Caco-2 (cell line): ENCODE results near the gene KSR2. TPM values are rescaled to one million over a fixed set of nuclear protein-coding genes. Genes with fewer than 3 reads are reported as not detected.

Source experiments
- BruUV-seq: library from RNA; stranded (reverse); fragments of 400-500 nt; replicated peaks from 2 replicates; lab custom pipeline; 2021; lab: Mats Ljungman, UMichigan
- CTCF ChIA-PET: fragments of 300-600 bp; sonication (Branson Sonifier 250); formaldehyde crosslinking; loops from one replicate; lab custom pipeline; 2022; ENCODE audit warnings: antibody characterized with exemption; lab: Charles Lee
- POLR2A ChIA-PET: fragments of 300-600 bp; sonication (Branson Sonifier 250); formaldehyde crosslinking; loops from one replicate; lab custom pipeline; 2022; ENCODE audit warnings: antibody characterized with exemption; lab: Charles Lee
- DNase-seq, 2 experiments: peaks; one replicate each; pipeline versions ENCODE4 v3.0.0 to v3.0.0-alpha.2; 2020 to 2022
- H3K27me3 ChIP-seq: replicated peaks from 2 replicates; pipeline ENCODE4 v1.6.0; 2011; ENCODE audit warnings: low read length; ENCODE audit not compliant: control insufficient read depth, insufficient read depth
- H3K36me3 ChIP-seq: 2 replicates; pipeline ENCODE4 v1.5.1; 2011; ENCODE audit warnings: low read length; ENCODE audit not compliant: control insufficient read depth, insufficient read depth
- H3K4me1 ChIP-seq: fragments of 250-450 bp; sonication (Bioruptor Pico); 2 replicates; pipeline ENCODE4 v1.5.1; 2020; ENCODE audit warnings: mild to moderate bottlenecking
- H3K4me3 ChIP-seq: 2 replicates; pipeline ENCODE4 v1.5.1; 2011; ENCODE audit warnings: low read depth, mild to moderate bottlenecking, control low read depth, low read length
- H3K9me3 ChIP-seq: fragments of 250-450 bp; sonication (Bioruptor Pico); 2 replicates; pipeline ENCODE4 v1.5.1; 2020; ENCODE audit warnings: mild to moderate bottlenecking, moderate library complexity
- H3K27ac Mint-ChIP-seq: one replicate; pipeline ENCODE4 v1.8.0; 2022; ENCODE audit warnings: mixed read lengths; ENCODE audit not compliant: unreplicated experiment
- H3K27me3 Mint-ChIP-seq: one replicate; pipeline ENCODE4 v1.8.0; 2022; ENCODE audit warnings: mixed read lengths; ENCODE audit not compliant: insufficient read depth, unreplicated experiment
- H3K36me3 Mint-ChIP-seq: one replicate; pipeline ENCODE4 v1.8.0; 2022; ENCODE audit warnings: mild to moderate bottlenecking, mixed read lengths; ENCODE audit not compliant: insufficient read depth, unreplicated experiment
- H3K4me1 Mint-ChIP-seq: one replicate; pipeline ENCODE4 v1.8.0; 2022; ENCODE audit warnings: low read depth, mixed read lengths; ENCODE audit not compliant: unreplicated experiment
- H3K4me3 Mint-ChIP-seq: one replicate; pipeline ENCODE4 v1.8.0; 2022; ENCODE audit warnings: mild to moderate bottlenecking, moderate library complexity, mixed read lengths; ENCODE audit not compliant: unreplicated experiment
- H3K9me3 Mint-ChIP-seq: one replicate; pipeline ENCODE4 v1.8.0; 2022; ENCODE audit warnings: mixed read lengths; ENCODE audit not compliant: unreplicated experiment
- CTCF ChIP-seq, 2 experiments: fragments of 200-600 bp in 1 of 2; IDR thresholded peaks; 1 replicate in 1 of 2; 2 replicates in 1 of 2; pipeline versions ENCODE4 v1.5.1 to v1.8.0; 2011 to 2022; ENCODE audit warnings: antibody characterized with exemption in 1 of 2, control low read depth in 1 of 2, inconsistent platforms in 1 of 2, low read depth in 1 of 2, low read length in 1 of 2, mild to moderate bottlenecking in 1 of 2, moderate library complexity in 1 of 2; ENCODE audit not compliant: insufficient read depth in 1 of 2, severe bottlenecking in 1 of 2, unreplicated experiment in 1 of 2
- intact Hi-C: fragments of 100-400 bp; cut with micrococcal nuclease; formaldehyde crosslinking; loops from one replicate; pipeline ENCODE4 v1.10.0; 2022; ENCODE audit not compliant: unreplicated experiment
- total RNA-seq: library from RNA; stranded (reverse); gene quantifications from 2 replicates; pipeline ENCODE4 v1.2.3, GENCODE V29; 2022

The KSR2 gene
- total RNA-seq, 1 experiment from 2014 or later, result 0.66 TPM

GRCh38 chr12:117664169-117664568 is 304.6 kb downstream of the KSR2 start:
- no peaks in the 10 kb centered on the region for H3K36me3 ChIP-seq
- Mint-ChIP-seq H3K36me3 (no peaks in the 10 kb centered on the region), H3K9me3 (no peaks in the 10 kb centered on the region), H3K27ac (no peak overlapping the region), H3K4me3 (no peak overlapping the region), H3K27me3 (peaks cover 14% of the 10 kb centered on the region), H3K4me1 (no peaks in the 10 kb centered on the region)
- no TSS peak for BruUV-seq
- H3K9me3 ChIP-seq, result no peaks in the 10 kb centered on the region
- no peak for TF ChIP-seq CTCF (IDR thresholded peaks at IDR 0.05; ENCODE audit: insufficient read depth in 1 of 2, low read depth in 1 of 2, low read length in 1 of 2, severe bottlenecking in 1 of 2, unreplicated experiment in 1 of 2)
- DNase-seq, result no peak
- intact Hi-C loops, result no loop called here
- no peaks in the 10 kb centered on the region for H3K4me1 ChIP-seq
- ChIA-PET CTCF (no interaction called here), POLR2A (no interaction called here)
- H3K27me3 ChIP-seq, result no peaks in the 10 kb centered on the region
- no peak overlapping the region for H3K4me3 ChIP-seq

- no peak for DNase-seq
- no peaks in the 10 kb centered on the region for H3K4me1 Mint-ChIP-seq
- no peaks in the 10 kb centered on the region for H3K36me3 Mint-ChIP-seq
- Histone ChIP-seq H3K36me3 (no peaks in the 10 kb centered on the region), H3K4me1 (no peaks in the 10 kb centered on the region), H3K27me3 (no peaks in the 10 kb centered on the region), H3K9me3 (no peaks in the 10 kb centered on the region), H3K4me3 (no peak overlapping the region)
- no peaks in the 10 kb centered on the region for H3K9me3 Mint-ChIP-seq
- H3K4me3 Mint-ChIP-seq, result no peak overlapping the region
- intact Hi-C loops, result no loop called here
- TF ChIP-seq CTCF (IDR thresholded peaks at IDR 0.05; ENCODE audit: insufficient read depth in 1 of 2, low read depth in 1 of 2, low read length in 1 of 2, severe bottlenecking in 1 of 2, unreplicated experiment in 1 of 2), result no peak
- H3K27me3 Mint-ChIP-seq, result peaks cover 14% of the 10 kb centered on the region
- BruUV-seq, result no TSS peak
- POLR2A ChIA-PET, result interaction anchor here (0.5 kb wide), 1 partner anchor 395 kb away, joined by 3 read pairs; no protein-coding TSS in a partner anchor
- H3K27ac Mint-ChIP-seq, result no peak overlapping the region
- CTCF ChIA-PET, result no interaction called here
Measured at GRCh38 chr12:117662620-117663395, 306.0 kb downstream of the KSR2 start.

GRCh38 chr12:117662220-117662619 is 306.6 kb downstream of the KSR2 start:
- ChIA-PET CTCF (no interaction called here), POLR2A (interaction anchor here (0.5 kb wide), 1 partner anchor 396 kb away, joined by 3 read pairs; no protein-coding TSS in a partner anchor)
- no peaks in the 10 kb centered on the region for H3K27me3 ChIP-seq
- H3K36me3 ChIP-seq, result no peaks in the 10 kb centered on the region
- H3K9me3 Mint-ChIP-seq, result no peaks in the 10 kb centered on the region
- H3K9me3 ChIP-seq, result no peaks in the 10 kb centered on the region
- no peaks in the 10 kb centered on the region for H3K36me3 Mint-ChIP-seq
- TF ChIP-seq CTCF (IDR thresholded peaks at IDR 0.05; ENCODE audit: insufficient read depth in 1 of 2, low read depth in 1 of 2, low read length in 1 of 2, severe bottlenecking in 1 of 2, unreplicated experiment in 1 of 2), result no peak
- no peak overlapping the region for H3K4me3 Mint-ChIP-seq
- intact Hi-C loops, result no loop called here
- no peaks in the 10 kb centered on the region for H3K4me1 Mint-ChIP-seq
- no TSS peak for BruUV-seq
- no peak overlapping the region for H3K4me3 ChIP-seq
- H3K4me1 ChIP-seq, result no peaks in the 10 kb centered on the region
- H3K27ac Mint-ChIP-seq, result no peak overlapping the region
- peaks cover 14% of the 10 kb centered on the region for H3K27me3 Mint-ChIP-seq
- no peak for DNase-seq
